Calu3 (cell line): ENCODE measurements around the gene ZCCHC3. TPM values are rescaled to one million over a fixed set of nuclear protein-coding genes. Genes with fewer than 3 reads are reported as not detected.

ENCODE experiments used
- BruUV-seq: library from RNA; stranded (reverse); fragments of 400-500 nt; replicated peaks from 2 replicates; lab custom pipeline; 2021; lab: Mats Ljungman, UMichigan
- CTCF ChIA-PET: fragments of 300-600 bp; sonication (Branson Sonifier 250); formaldehyde crosslinking; loops from one replicate; lab custom pipeline; 2022; ENCODE audit warnings: antibody characterized with exemption; lab: Charles Lee
- DNase-seq: peaks from one replicate; pipeline ENCODE4 v3.0.0; 2022
- H3K27ac Mint-ChIP-seq: one replicate; pipeline ENCODE4 v1.8.0; 2022; ENCODE audit warnings: mixed read lengths; ENCODE audit not compliant: unreplicated experiment
- H3K27me3 Mint-ChIP-seq: one replicate; pipeline ENCODE4 v1.8.0; 2022; ENCODE audit warnings: mixed read lengths; ENCODE audit not compliant: unreplicated experiment
- H3K36me3 Mint-ChIP-seq: one replicate; pipeline ENCODE4 v1.8.0; 2022; ENCODE audit warnings: mild to moderate bottlenecking, moderate library complexity, mixed read lengths; ENCODE audit not compliant: insufficient read depth, unreplicated experiment
- H3K4me1 Mint-ChIP-seq: one replicate; pipeline ENCODE4 v1.8.0; 2022; ENCODE audit warnings: mild to moderate bottlenecking, low read depth, mixed read lengths; ENCODE audit not compliant: unreplicated experiment
- H3K4me3 Mint-ChIP-seq: one replicate; pipeline ENCODE4 v1.8.0; 2022; ENCODE audit warnings: mild to moderate bottlenecking, low read depth, moderate library complexity, mixed read lengths; ENCODE audit not compliant: unreplicated experiment
- H3K9me3 Mint-ChIP-seq: one replicate; pipeline ENCODE4 v1.8.0; 2022; ENCODE audit warnings: low read depth, mixed read lengths; ENCODE audit not compliant: unreplicated experiment
- CTCF ChIP-seq: fragments of 200-600 bp; IDR thresholded peaks from one replicate; pipeline ENCODE4 v1.8.0; 2022; ENCODE audit warnings: antibody characterized with exemption; ENCODE audit not compliant: unreplicated experiment
- intact Hi-C: fragments of 100-400 bp; cut with micrococcal nuclease; formaldehyde crosslinking; loops from one replicate; pipeline ENCODE4 v1.10.0; 2022; ENCODE audit not compliant: unreplicated experiment
- total RNA-seq: library from RNA; stranded (reverse); gene quantifications from 2 replicates; pipeline ENCODE4 v1.2.3, GENCODE V29; 2022

ZCCHC3 gene
- total RNA-seq, 1 experiment from 2014 or later: 10.9 TPM

DNA sequence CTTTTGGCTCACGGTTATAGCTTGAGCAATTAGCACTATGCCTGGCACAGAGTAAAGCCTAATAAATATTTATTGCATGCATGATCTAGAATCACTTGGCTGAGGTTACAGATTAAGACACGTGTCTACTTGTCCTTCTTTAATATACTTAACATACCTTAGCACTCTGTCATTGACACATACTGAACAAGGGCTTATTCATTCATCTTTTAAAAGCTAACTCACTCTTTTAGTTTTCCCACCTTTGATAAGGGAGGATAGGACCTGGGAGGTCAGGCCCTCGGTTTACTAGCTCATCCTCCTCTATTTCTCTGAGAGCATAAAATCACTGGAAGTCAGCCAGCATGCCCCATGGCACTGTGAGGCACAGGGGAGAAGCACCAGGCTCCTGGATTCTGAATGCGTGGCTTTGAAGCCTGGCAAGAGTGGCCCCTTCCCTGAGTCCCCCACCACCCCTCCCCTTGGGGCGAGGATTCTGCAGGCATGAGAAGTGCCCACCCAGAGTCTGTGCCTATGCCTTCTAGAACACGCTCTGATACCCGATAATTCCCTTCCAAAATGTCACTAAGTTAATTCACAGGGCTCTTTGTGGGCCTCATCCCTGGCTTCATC lies 11.2 kb downstream of the ZCCHC3 start:
- Mint-ChIP-seq H3K27me3 (no peaks in the 10 kb centered on the region), H3K27ac (no peak overlapping the region), H3K36me3 (peaks cover 5% of the 10 kb centered on the region), H3K4me3 (no peak overlapping the region), H3K9me3 (no peaks in the 10 kb centered on the region), H3K4me1 (peaks cover 14% of the 10 kb centered on the region)
- no peak for TF ChIP-seq CTCF
- no TSS peak for BruUV-seq
- intact Hi-C loops: no loop called here
- no peak for DNase-seq
- CTCF ChIA-PET: no interaction called here

DNA sequence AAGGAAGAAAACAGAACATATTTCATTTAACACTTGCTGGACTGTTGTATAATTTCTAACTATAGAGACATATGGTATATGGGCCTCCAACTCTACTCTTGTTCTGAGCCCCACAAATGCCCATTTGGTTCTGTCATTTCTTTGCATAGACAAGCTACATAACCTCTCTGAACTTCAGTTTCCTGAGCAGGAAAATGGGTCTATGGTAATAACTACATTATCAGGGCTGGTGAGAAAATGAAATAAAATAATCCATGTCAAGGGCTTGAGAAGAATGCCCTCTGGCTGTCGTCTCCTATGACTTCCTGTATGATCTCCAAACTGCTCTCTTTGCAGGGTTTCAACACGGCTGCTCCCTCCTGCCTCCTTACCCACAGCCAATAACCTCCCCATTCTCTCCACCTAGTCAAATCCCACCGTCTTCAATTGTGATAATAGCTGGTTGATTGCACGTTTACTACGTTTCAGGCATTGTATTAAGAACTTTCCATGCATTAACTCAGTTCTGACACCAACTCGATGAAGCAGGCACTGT lies 12.0 kb downstream of the ZCCHC3 start:
- CTCF ChIA-PET: no interaction called here
- no peak for TF ChIP-seq CTCF
- intact Hi-C loops: no loop called here
- Mint-ChIP-seq H3K4me3 (no peak overlapping the region), H3K4me1 (peaks cover 19% of the 10 kb centered on the region), H3K9me3 (no peaks in the 10 kb centered on the region), H3K27me3 (no peaks in the 10 kb centered on the region), H3K27ac (no peak overlapping the region), H3K36me3 (peaks cover 5% of the 10 kb centered on the region)
- DNase-seq: no peak
- no TSS peak for BruUV-seq

- Mint-ChIP-seq H3K4me3 (no peak overlapping the region), H3K4me1 (peaks cover 19% of the 10 kb centered on the region)
- BruUV-seq: no TSS peak
Observed at GRCh38 chr20:309841-310644, 12.7 kb downstream of the ZCCHC3 start.

DNA sequence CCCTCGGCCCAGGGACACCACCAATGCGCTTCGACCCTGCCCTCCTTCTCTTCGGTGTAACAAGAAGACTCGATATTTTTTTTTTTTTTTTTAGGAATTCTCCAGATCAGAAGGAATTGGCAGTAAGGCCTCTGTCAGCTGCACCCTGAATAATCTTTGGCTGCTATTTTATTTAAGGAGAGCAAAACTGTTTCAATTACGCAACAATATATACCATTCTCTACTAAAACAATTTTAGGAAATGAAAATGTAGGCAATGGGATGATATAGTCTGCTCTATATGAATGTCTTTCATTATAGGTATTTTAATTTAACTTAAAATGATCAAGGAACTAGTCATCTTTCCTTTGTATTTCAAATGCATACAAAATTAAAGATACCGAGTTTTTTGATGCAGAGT lies 13.3 kb downstream of the ZCCHC3 start:
- intact Hi-C loops: no loop called here
- no peak for TF ChIP-seq CTCF
- CTCF ChIA-PET: no interaction called here
- H3K4me3 Mint-ChIP-seq: no peak overlapping the region
- H3K27me3 Mint-ChIP-seq: no peaks in the 10 kb centered on the region
- H3K27ac Mint-ChIP-seq: no peak overlapping the region
- no peaks in the 10 kb centered on the region for H3K9me3 Mint-ChIP-seq
- no TSS peak for BruUV-seq
- H3K4me1 Mint-ChIP-seq: peaks cover 19% of the 10 kb centered on the region
- DNase-seq: no peak
- H3K36me3 Mint-ChIP-seq: peaks cover 5% of the 10 kb centered on the region

More at GRCh38 chr20:309841-310644, 12.7 kb downstream of the ZCCHC3 start:
- DNase-seq: no peak
- Mint-ChIP-seq H3K36me3 (peaks cover 5% of the 10 kb centered on the region), H3K27me3 (no peaks in the 10 kb centered on the region), H3K9me3 (no peaks in the 10 kb centered on the region), H3K27ac (no peak overlapping the region)
- CTCF ChIA-PET: no interaction called here
- intact Hi-C loops: no loop called here
- no peak for TF ChIP-seq CTCF
